HEK293 (cell line): ENCODE measurements around the gene AOAH.

Source experiments
- MZF1 ChIP-seq: fragments of 450-650 bp; formaldehyde crosslinking; IDR thresholded peaks from 2 replicates; pipeline ENCODE4 v1.5.1; 2017; ENCODE audit warnings: missing biosample characterization, missing genetic modification characterization, borderline replicate concordance
- TF ChIP-seq, protein P1 (sequence below): fragments of 450-650 bp; formaldehyde crosslinking; IDR thresholded peaks from 2 replicates; pipeline ENCODE4 v1.5.1; 2016; ENCODE audit warnings: missing biosample characterization, missing genetic modification characterization
- TF ChIP-seq, protein P2 (sequence below): fragments of 450-650 bp; formaldehyde crosslinking; IDR thresholded peaks from 2 replicates; pipeline ENCODE4 v1.5.1; 2016; ENCODE audit warnings: missing biosample characterization, missing genetic modification characterization

DNA sequence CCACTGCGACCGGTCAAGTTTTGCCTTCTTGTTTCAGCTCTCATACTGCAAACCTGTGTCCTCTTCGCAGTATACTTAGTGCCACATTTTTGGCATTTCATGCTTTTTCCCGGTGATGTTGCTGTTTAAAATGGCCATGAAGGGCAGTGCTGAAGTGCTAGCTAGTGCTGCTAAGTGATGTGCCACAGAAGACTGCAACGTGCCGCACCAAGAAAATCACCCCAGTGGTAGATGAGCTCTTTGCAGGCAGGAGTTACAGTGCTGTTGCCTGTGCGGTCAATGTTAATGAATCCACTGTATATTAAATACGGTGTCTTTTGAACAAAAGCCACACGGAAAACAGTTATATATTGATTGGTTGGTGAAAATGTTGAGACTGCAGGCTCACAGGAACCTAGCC lies 214.3 kb downstream of the AOAH start:
- TF ChIP-seq, protein P1, sequence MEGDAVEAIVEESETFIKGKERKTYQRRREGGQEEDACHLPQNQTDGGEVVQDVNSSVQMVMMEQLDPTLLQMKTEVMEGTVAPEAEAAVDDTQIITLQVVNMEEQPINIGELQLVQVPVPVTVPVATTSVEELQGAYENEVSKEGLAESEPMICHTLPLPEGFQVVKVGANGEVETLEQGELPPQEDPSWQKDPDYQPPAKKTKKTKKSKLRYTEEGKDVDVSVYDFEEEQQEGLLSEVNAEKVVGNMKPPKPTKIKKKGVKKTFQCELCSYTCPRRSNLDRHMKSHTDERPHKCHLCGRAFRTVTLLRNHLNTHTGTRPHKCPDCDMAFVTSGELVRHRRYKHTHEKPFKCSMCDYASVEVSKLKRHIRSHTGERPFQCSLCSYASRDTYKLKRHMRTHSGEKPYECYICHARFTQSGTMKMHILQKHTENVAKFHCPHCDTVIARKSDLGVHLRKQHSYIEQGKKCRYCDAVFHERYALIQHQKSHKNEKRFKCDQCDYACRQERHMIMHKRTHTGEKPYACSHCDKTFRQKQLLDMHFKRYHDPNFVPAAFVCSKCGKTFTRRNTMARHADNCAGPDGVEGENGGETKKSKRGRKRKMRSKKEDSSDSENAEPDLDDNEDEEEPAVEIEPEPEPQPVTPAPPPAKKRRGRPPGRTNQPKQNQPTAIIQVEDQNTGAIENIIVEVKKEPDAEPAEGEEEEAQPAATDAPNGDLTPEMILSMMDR (tag by site-specific recombination): no peak
- TF ChIP-seq, protein P2, sequence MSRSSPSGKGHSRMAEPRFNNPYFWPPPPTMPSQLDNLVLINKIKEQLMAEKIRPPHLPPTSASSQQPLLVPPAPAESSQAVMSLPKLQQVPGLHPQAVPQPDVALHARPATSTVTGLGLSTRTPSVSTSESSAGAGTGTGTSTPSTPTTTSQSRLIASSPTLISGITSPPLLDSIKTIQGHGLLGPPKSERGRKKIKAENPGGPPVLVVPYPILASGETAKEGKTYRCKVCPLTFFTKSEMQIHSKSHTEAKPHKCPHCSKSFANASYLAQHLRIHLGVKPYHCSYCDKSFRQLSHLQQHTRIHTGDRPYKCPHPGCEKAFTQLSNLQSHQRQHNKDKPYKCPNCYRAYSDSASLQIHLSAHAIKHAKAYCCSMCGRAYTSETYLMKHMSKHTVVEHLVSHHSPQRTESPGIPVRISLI (tag by site-specific recombination): no peak
- TF ChIP-seq MZF1 (tag by site-specific recombination): no peak
